Measurements from ENCODE around the gene COX4I2. TPM values are rescaled to one million over a fixed set of nuclear protein-coding genes. Genes with fewer than 3 reads are reported as not detected.
"Not testable (repeated sequence)": the region's sequence is repeated elsewhere in the genome, so short reads cannot be mapped to it uniquely, and the experiment has no call there.

The COX4I2 gene
- total and polyA plus RNA-seq, 2 donors from 2014 or later = 1.3 to 6.9 TPM

DNA sequence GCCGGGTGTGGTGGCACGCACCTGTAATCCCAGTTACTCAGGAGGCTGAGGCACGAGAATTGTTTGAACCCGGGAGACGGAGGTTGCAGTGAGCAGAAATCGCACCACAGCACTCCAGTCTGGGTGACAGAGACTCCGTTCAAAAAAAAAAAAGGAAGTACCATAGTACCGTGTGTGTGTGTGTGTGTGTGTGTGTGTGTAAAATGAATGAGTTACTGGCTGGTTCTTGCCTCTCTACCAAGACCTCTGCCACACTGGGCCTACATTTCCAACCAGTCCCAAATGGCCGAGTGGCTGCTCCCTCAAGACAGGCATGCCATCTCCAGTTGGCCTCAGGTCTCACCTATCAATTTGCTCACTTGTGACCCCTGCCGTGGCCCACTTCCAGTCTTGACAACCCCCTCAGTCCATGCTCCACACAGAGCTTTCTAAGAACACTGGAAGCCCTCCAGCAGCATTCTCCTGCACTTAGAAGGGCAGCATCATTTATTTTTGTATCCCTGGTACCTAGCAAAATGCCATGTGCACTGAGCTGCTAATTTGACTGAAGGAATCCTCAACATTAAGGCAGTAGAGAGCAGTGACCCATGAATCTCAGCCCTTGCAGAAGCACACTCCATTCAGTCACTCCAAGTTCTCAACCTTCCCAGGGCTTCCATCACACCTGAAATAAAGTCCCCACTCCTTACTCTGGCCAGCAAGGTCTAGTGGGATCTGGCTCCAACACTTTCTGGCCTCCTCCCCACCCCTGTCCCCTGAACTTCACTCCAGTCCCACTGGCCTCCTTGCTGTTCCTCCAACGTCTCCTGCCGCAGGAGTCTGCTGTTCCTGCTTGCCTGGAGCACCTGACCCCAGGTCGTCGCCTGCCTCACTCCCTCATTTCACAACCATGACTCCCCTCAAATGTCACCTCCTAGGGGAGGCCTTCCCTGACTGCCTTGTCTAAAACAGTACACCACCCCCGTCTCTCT, 29.9 kb downstream of the COX4I2 start:
- no peak for DNase-seq
- peaks cover 0 to 14% (median 12%) of the 10 kb centered on the region in 3 donors for H3K36me3 ChIP-seq (ENCODE audit: control insufficient read depth in 2 of 3, insufficient read depth in 3 of 3, low read length in 3 of 3)
- no peak for FAIRE-seq
- intact Hi-C loops (cut with DNase I) = loop anchor here (5.0 kb wide), 1 partner anchor 55 kb away; the partner anchor contains the start of gene BCL2L1
- H3K9ac ChIP-seq (ENCODE audit: low read length in 3 of 3) = peak overlapping the region in 1 of 3 donors; percentile 19
- peak overlapping the region; percentile 73 to 91 for H3K27ac ChIP-seq (ENCODE audit: low read depth in 2 of 2, low read length in 2 of 2)
- peaks cover 0 to 65% (median 53%) of the 10 kb centered on the region in 3 donors for H3K4me1 ChIP-seq (ENCODE audit: control insufficient read depth in 2 of 3, insufficient read depth in 2 of 3, low read depth in 1 of 3, low read length in 3 of 3)
- no peak overlapping the region for H3K4me3 ChIP-seq (ENCODE audit: low read length in 3 of 3)
- no peaks in the 10 kb centered on the region for H3K9me3 ChIP-seq (ENCODE audit: control insufficient read depth in 2 of 3, insufficient read depth in 1 of 3, low read length in 3 of 3)
- TF ChIP-seq, protein P1, sequence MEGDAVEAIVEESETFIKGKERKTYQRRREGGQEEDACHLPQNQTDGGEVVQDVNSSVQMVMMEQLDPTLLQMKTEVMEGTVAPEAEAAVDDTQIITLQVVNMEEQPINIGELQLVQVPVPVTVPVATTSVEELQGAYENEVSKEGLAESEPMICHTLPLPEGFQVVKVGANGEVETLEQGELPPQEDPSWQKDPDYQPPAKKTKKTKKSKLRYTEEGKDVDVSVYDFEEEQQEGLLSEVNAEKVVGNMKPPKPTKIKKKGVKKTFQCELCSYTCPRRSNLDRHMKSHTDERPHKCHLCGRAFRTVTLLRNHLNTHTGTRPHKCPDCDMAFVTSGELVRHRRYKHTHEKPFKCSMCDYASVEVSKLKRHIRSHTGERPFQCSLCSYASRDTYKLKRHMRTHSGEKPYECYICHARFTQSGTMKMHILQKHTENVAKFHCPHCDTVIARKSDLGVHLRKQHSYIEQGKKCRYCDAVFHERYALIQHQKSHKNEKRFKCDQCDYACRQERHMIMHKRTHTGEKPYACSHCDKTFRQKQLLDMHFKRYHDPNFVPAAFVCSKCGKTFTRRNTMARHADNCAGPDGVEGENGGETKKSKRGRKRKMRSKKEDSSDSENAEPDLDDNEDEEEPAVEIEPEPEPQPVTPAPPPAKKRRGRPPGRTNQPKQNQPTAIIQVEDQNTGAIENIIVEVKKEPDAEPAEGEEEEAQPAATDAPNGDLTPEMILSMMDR (IDR thresholded peaks at IDR 0.05; ENCODE audit: borderline replicate concordance, extremely low read depth, insufficient read depth) = no peak
- H3K27me3 ChIP-seq (ENCODE audit: control insufficient read depth, insufficient read depth, low read length) = no peaks in the 10 kb centered on the region

DNA sequence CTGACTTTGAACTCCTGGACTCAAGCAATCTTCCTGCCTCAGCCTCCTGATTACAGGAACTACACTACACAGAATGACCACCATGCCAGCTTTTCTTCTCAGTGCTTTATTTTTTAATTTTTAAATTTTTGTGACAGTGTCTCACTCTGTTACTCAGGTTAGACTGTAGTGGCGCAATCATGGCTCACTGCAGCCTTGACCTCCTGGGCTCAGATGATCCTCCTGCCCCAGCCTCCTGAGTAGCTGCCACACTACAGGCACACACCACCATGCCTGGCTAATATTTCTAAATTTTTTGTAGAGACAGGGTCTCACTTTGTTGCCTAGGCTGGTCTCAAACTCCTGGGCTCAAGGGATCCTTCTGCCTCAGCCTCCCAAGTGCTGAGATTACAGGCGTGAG, 31.2 kb downstream of the COX4I2 start:
- peak overlapping the region in 1 of 2 donors; percentile 93 for H3K27ac ChIP-seq (ENCODE audit: low read depth in 2 of 2, low read length in 2 of 2)
- H3K9ac ChIP-seq (ENCODE audit: low read length in 3 of 3); H3K4me3 ChIP-seq (ENCODE audit: low read length in 3 of 3); DNase-seq; FAIRE-seq; H3K27me3 ChIP-seq (ENCODE audit: control insufficient read depth, insufficient read depth, low read length); H3K9me3 ChIP-seq (ENCODE audit: control insufficient read depth in 2 of 3, insufficient read depth in 1 of 3, low read length in 3 of 3): not testable (repeated sequence)
- intact Hi-C loops (cut with DNase I) = loop anchor here (5.0 kb wide), 1 partner anchor 53 kb away; the partner anchor contains the start of gene BCL2L1
- peaks cover 0 to 14% (median 12%) of the 10 kb centered on the region in 3 donors for H3K36me3 ChIP-seq (ENCODE audit: control insufficient read depth in 2 of 3, insufficient read depth in 3 of 3, low read length in 3 of 3)
- peaks cover 0 to 67% (median 60%) of the 10 kb centered on the region in 3 donors for H3K4me1 ChIP-seq (ENCODE audit: control insufficient read depth in 2 of 3, insufficient read depth in 2 of 3, low read depth in 1 of 3, low read length in 3 of 3)

DNA sequence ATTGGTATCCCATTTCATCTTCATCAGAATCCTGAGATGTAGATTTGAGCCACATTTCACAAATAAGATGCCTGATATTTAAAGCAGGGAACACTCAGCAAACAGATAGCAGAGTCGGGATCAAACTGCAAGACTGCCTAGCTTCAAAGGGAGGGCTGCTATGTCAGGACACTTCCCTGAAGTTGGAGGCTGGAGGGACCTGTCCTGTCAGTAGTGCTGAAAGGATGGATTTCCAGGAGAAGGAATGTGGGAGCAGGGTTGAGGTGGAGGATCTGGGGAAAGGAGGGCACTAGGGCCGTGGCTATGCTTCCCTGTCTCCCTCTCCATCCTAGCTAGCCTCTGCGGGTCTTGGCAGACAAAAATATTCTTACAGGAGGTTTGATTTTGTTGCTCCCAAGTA, 32.2 kb downstream of the COX4I2 start:
- TF ChIP-seq, protein P1 (IDR thresholded peaks at IDR 0.05; ENCODE audit: borderline replicate concordance, extremely low read depth, insufficient read depth) = no peak
- H3K4me1 ChIP-seq (ENCODE audit: control insufficient read depth in 2 of 3, insufficient read depth in 2 of 3, low read depth in 1 of 3, low read length in 3 of 3) = peaks cover 0 to 67% (median 65%) of the 10 kb centered on the region in 3 donors
- intact Hi-C loops (cut with DNase I) = loop anchor here (5.0 kb wide), 1 partner anchor 52 kb away; the partner anchor contains the start of gene BCL2L1
- no peaks in the 10 kb centered on the region for H3K9me3 ChIP-seq (ENCODE audit: control insufficient read depth in 2 of 3, insufficient read depth in 1 of 3, low read length in 3 of 3)
- DNase-seq = no peak
- peak overlapping the region in 2 of 3 donors; percentile 44 to 73 for H3K9ac ChIP-seq (ENCODE audit: low read length in 3 of 3)
- FAIRE-seq = no peak
- H3K4me3 ChIP-seq (ENCODE audit: low read length in 3 of 3) = peak overlapping the region in 1 of 3 donors; percentile 10
- H3K36me3 ChIP-seq (ENCODE audit: control insufficient read depth in 2 of 3, insufficient read depth in 3 of 3, low read length in 3 of 3) = peaks cover 0 to 11% (median 9%) of the 10 kb centered on the region in 3 donors
- H3K27me3 ChIP-seq (ENCODE audit: control insufficient read depth, insufficient read depth, low read length) = no peaks in the 10 kb centered on the region
- H3K27ac ChIP-seq (ENCODE audit: low read depth in 2 of 2, low read length in 2 of 2) = peak overlapping the region; percentile 91 to 93
